H9 (cell line): ENCODE measurements around the gene DDX46. TPM values are rescaled to one million over a fixed set of nuclear protein-coding genes. Genes with fewer than 3 reads are reported as not detected.

Experiments used
- DNase-seq: peaks from one replicate; pipeline ENCODE4 v3.0.0-alpha.2; 2017
- H2AFZ ChIP-seq: one replicate; pipeline ENCODE4 v1.6.1; 2013; ENCODE audit warnings: mild to moderate bottlenecking, low read length, control low read depth, moderate library complexity
- H2AK5ac ChIP-seq: 2 replicates; pipeline ENCODE4 v1.6.1; 2013; ENCODE audit warnings: low read length, control low read depth, mixed read lengths; ENCODE audit not compliant: insufficient read length
- H2BK120ac ChIP-seq: one replicate; pipeline ENCODE4 v1.6.1; 2013; ENCODE audit warnings: low read depth, mild to moderate bottlenecking, low read length, control low read depth, inconsistent platforms; ENCODE audit not compliant: poor library complexity, severe bottlenecking
- H2BK12ac ChIP-seq: 2 replicates; pipeline ENCODE4 v1.6.1; 2013; ENCODE audit warnings: low read length, control low read depth, mixed read lengths, low read depth; ENCODE audit not compliant: insufficient read length
- H2BK15ac ChIP-seq: 2 replicates; pipeline ENCODE4 v1.6.1; 2013; ENCODE audit warnings: low read depth, low read length, control low read depth
- H2BK20ac ChIP-seq: one replicate; pipeline ENCODE4 v1.6.1; 2013; ENCODE audit warnings: low read depth, mild to moderate bottlenecking, low read length, control low read depth, inconsistent platforms; ENCODE audit not compliant: poor library complexity, severe bottlenecking
- H2BK5ac ChIP-seq: 2 replicates; pipeline ENCODE4 v1.6.1; 2013; ENCODE audit warnings: low read length, control low read depth, mixed read lengths; ENCODE audit not compliant: insufficient read length
- H3K14ac ChIP-seq: 2 replicates; pipeline ENCODE4 v1.6.1; 2013; ENCODE audit warnings: low read length, control low read depth; ENCODE audit not compliant: insufficient read depth
- H3K18ac ChIP-seq: 2 replicates; pipeline ENCODE4 v1.6.1; 2013; ENCODE audit warnings: low read depth, mild to moderate bottlenecking, mixed read lengths, low read length, control low read depth; ENCODE audit not compliant: insufficient read length
- H3K23ac ChIP-seq: 2 replicates; pipeline ENCODE4 v1.6.1; 2013; ENCODE audit warnings: low read length, control low read depth, mixed read lengths, low read depth; ENCODE audit not compliant: insufficient read length
- H3K23me2 ChIP-seq: 2 replicates; pipeline ENCODE4 v1.6.1; 2013; ENCODE audit warnings: low read depth, mild to moderate bottlenecking, mixed read lengths, low read length, control low read depth; ENCODE audit not compliant: insufficient read length, poor library complexity, severe bottlenecking
- H3K27ac ChIP-seq: 2 replicates; pipeline ENCODE4 v1.5.1; 2013; ENCODE audit warnings: low read length, control low read depth, mixed read lengths, low read depth; ENCODE audit not compliant: insufficient read length
- H3K27me3 ChIP-seq: 2 replicates; pipeline ENCODE4 v1.6.1; 2013; ENCODE audit warnings: low read length, control low read depth, inconsistent platforms; ENCODE audit not compliant: insufficient read depth
- H3K4ac ChIP-seq: 2 replicates; pipeline ENCODE4 v1.6.1; 2013; ENCODE audit warnings: low read depth, mild to moderate bottlenecking, control low read depth, inconsistent platforms, low read length, moderate library complexity
- H3K4me1 ChIP-seq: 2 replicates; pipeline ENCODE4 v1.6.1; 2013; ENCODE audit warnings: low read length, control low read depth, inconsistent platforms; ENCODE audit not compliant: insufficient read depth
- H3K4me2 ChIP-seq: 2 replicates; pipeline ENCODE4 v1.6.1; 2013; ENCODE audit warnings: low read length, control low read depth, mixed read lengths; ENCODE audit not compliant: insufficient read length, insufficient read depth
- H3K56ac ChIP-seq: 2 replicates; pipeline ENCODE4 v1.6.1; 2013; ENCODE audit warnings: low read depth, mild to moderate bottlenecking, mixed read lengths, low read length, control low read depth; ENCODE audit not compliant: insufficient read length
- H3K79me1 ChIP-seq: 2 replicates; pipeline ENCODE4 v1.6.1; 2013; ENCODE audit warnings: low read depth, mild to moderate bottlenecking, moderate library complexity, low read length, control low read depth, inconsistent platforms; ENCODE audit not compliant: insufficient read depth, poor library complexity, severe bottlenecking
- H3K79me2 ChIP-seq: 2 replicates; pipeline ENCODE4 v1.6.1; 2013; ENCODE audit warnings: low read length, control low read depth, inconsistent platforms; ENCODE audit not compliant: insufficient read depth
- H3K9ac ChIP-seq: 2 replicates; pipeline ENCODE4 v1.6.1; 2013; ENCODE audit warnings: low read length, control low read depth, mixed read lengths; ENCODE audit not compliant: insufficient read length; ENCODE audit errors: extremely low read depth
- H3K9me3 ChIP-seq: one replicate; pipeline ENCODE4 v1.6.1; 2013; ENCODE audit warnings: low read depth, low read length, inconsistent platforms; ENCODE audit not compliant: control insufficient read depth
- H3T11ph ChIP-seq: one replicate; pipeline ENCODE4 v1.6.1; 2013; ENCODE audit warnings: mild to moderate bottlenecking, low read length, control low read depth, inconsistent platforms
- H4K20me1 ChIP-seq: one replicate; pipeline ENCODE4 v1.6.1; 2013; ENCODE audit not compliant: control insufficient read depth, insufficient read length, insufficient read depth
- H4K5ac ChIP-seq: 2 replicates; pipeline ENCODE4 v1.6.1; 2013; ENCODE audit warnings: low read depth, mild to moderate bottlenecking, mixed read lengths, low read length, control low read depth; ENCODE audit not compliant: insufficient read length
- H4K8ac ChIP-seq: replicated peaks from 2 replicates; pipeline ENCODE4 v1.6.1; 2013; ENCODE audit warnings: low read length, control low read depth, mixed read lengths, low read depth; ENCODE audit not compliant: insufficient read length
- H4K91ac ChIP-seq: 2 replicates; pipeline ENCODE4 v1.6.1; 2013; ENCODE audit warnings: low read depth, mild to moderate bottlenecking, moderate library complexity, mixed read lengths, low read length, control low read depth; ENCODE audit not compliant: insufficient read length
- H3K27ac Mint-ChIP-seq, 3 experiments: 2 replicates in 2 of 3; 3 replicates in 1 of 3; pipeline ENCODE4 v1.8.0; 2020 to 2021; ENCODE audit warnings: mixed read lengths in 3 of 3, mild to moderate bottlenecking in 1 of 3, moderate library complexity in 1 of 3
- H3K27me3 Mint-ChIP-seq: 2 replicates; pipeline ENCODE4 v1.8.0; 2021; ENCODE audit warnings: low read depth, mild to moderate bottlenecking, moderate library complexity, mixed read lengths
- H3K36me3 Mint-ChIP-seq, 3 experiments: 2 replicates in 2 of 3; 3 replicates in 1 of 3; pipeline ENCODE4 v1.8.0; 2020 to 2021; ENCODE audit warnings: low read depth in 3 of 3, mixed read lengths in 3 of 3; ENCODE audit not compliant: insufficient read depth in 1 of 3
- H3K4me1 Mint-ChIP-seq, 2 experiments: 2 replicates each; pipeline ENCODE4 v1.8.0; 2020; ENCODE audit warnings: mixed read lengths in 2 of 2
- H3K4me3 Mint-ChIP-seq, 2 experiments: 2 replicates in 1 of 2; 3 replicates in 1 of 2; pipeline ENCODE4 v1.8.0; 2020 to 2021; ENCODE audit warnings: mild to moderate bottlenecking in 2 of 2, mixed read lengths in 2 of 2, moderate library complexity in 1 of 2
- H3K9me3 Mint-ChIP-seq, 2 experiments: 2 replicates in 1 of 2; 3 replicates in 1 of 2; pipeline ENCODE4 v1.8.0; 2020; ENCODE audit warnings: mild to moderate bottlenecking in 2 of 2, mixed read lengths in 2 of 2, moderate library complexity in 1 of 2
- CTCF ChIP-seq: fragments of 200-600 bp; sonication (generic); conservative IDR thresholded peaks from 3 replicates; pipeline ENCODE4 v1.8.0; 2021; ENCODE audit warnings: antibody characterized with exemption, mild to moderate bottlenecking
- WGBS: extraction: QIAGEN DNeasy Blood & Tissue Kit; methylation state at CpG from one replicate; pipeline ENCODE4 v1.1.7; 2013; ENCODE audit warnings: missing lambda C conversion rate, low lambda C conversion rate, mixed read lengths; ENCODE audit not compliant: insufficient read length; ENCODE audit errors: extremely low coverage; 5-methylcytosine and 5-hydroxymethylcytosine counted together
- total RNA-seq: library from RNA; stranded (reverse); gene quantifications from 2 replicates; pipeline ENCODE4 v1.2.1, GENCODE V29; 2021

The DDX46 gene
- total RNA-seq, 1 experiment from 2014 or later: 90.3 TPM

GRCh38 chr5:134825212-134825611 is 66.6 kb downstream of the DDX46 start:
- DNase-seq: no peak
- no peak for TF ChIP-seq CTCF
- no peak overlapping the region for H2BK15ac ChIP-seq
- no peak overlapping the region for H3K4me2 ChIP-seq
- Mint-ChIP-seq H3K36me3 (peaks cover 6 to 82% (median 73%) of the 10 kb centered on the region in 3 experiments; a peak in 6 of 7 replicates), H3K9me3 (no peaks in the 10 kb centered on the region), H3K4me3 (no peak overlapping the region), H3K27ac (peak overlapping the region in 1 of 3 experiments; percentile 37; a peak in 1 of 7 replicates), H3K27me3 (no peaks in the 10 kb centered on the region), H3K4me1 (no peaks in the 10 kb centered on the region)
- H3T11ph ChIP-seq: no peak overlapping the region
- no peak overlapping the region for H4K5ac ChIP-seq
- H3K23ac ChIP-seq: no peak overlapping the region
- H3K4me1 ChIP-seq: no peaks in the 10 kb centered on the region
- no peak overlapping the region for H3K56ac ChIP-seq
- H2AK5ac ChIP-seq: no peak overlapping the region
- no peak overlapping the region for H3K18ac ChIP-seq
- no peaks in the 10 kb centered on the region for H3K79me1 ChIP-seq
- H3K14ac ChIP-seq: no peak overlapping the region
- no peaks in the 10 kb centered on the region for H3K23me2 ChIP-seq
- no peak overlapping the region for H3K4ac ChIP-seq
- no peak overlapping the region for H2BK20ac ChIP-seq
- H4K91ac ChIP-seq: no peak overlapping the region
- no CpG with 5 or more reads among the region's 7 CpGs for WGBS
- no peak overlapping the region for H3K27ac ChIP-seq
- no peak overlapping the region for H2BK120ac ChIP-seq
- no peaks in the 10 kb centered on the region for H3K9me3 ChIP-seq
- no peak overlapping the region for H2BK12ac ChIP-seq
- H2AFZ ChIP-seq: no peak overlapping the region
- no peak overlapping the region for H3K9ac ChIP-seq
- no peaks in the 10 kb centered on the region for H3K27me3 ChIP-seq
- H4K20me1 ChIP-seq: no peaks in the 10 kb centered on the region
- H2BK5ac ChIP-seq: no peak overlapping the region
- H3K79me2 ChIP-seq: no peaks in the 10 kb centered on the region
- no peak overlapping the region for H4K8ac ChIP-seq
